Hematopoietic multipotent progenitor cell treated with erythropoietin and hydrocortisone succinate and interleukin-3 and kit ligand, for 6 days (in vitro differentiated cells): ENCODE results near the gene TMEM271.
"Not testable (repeated sequence)": the region's sequence is repeated elsewhere in the genome, so short reads cannot be mapped to it uniquely, and the experiment has no call there.

Experiments used
- DNase-seq: peaks from one replicate; pipeline ENCODE4 v3.0.0-alpha.2; 2015

TMEM271 gene

DNA sequence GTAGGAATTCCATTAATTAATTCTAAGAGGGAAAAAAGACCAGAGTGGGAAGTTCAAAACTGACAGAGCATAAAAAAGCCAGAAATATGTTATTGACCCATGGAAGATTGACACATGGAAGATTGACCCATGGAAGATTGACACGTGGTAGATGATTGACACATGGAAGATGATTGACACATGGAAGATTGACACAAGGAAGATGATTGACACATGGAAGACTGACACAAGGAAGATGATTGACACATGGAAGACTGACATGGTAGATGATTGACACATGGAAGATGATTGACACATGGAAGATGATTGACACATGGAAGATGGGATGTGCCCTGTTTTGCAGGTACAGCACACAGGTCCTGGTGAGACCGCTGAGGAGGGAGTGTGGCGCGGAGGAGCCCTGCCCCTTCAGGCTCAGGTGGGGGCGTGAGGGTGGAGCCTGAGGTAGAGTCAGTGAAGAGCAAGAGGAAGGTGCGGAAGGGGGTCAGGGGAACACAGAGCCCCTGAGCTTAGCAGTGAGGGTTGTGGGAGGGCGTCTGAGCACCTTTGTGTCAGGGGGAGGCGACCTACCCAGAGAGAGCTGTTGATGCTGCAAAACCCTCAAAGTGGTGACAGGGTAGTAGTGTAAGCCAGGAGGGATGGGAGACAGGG, 33.4 kb upstream of the TMEM271 start:
- no peak for DNase-seq

DNA sequence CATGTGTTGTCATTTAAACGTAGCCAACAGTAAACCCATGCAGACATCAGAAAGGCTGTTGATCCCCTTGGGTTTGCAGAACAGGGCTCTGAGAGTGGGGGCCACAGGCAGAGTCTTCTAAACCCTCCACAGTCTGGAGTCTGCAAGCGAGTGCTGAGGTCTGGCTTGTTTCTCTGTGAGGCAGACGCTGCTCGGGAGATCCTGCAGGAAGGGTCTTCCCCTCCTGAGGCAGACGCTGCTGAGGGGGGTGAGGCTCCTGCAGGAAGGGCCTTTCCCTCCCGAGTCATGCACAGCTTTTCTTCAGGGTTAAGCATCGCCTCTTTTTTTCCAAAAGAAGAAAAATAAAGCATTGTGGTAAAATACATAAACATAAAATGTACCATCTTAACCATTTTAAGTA, 32.1 kb upstream of the TMEM271 start:
- no peak for DNase-seq

GRCh38 chr4:605702-606425, 29.8 kb upstream of the TMEM271 start:
- DNase-seq, result no peak

DNA sequence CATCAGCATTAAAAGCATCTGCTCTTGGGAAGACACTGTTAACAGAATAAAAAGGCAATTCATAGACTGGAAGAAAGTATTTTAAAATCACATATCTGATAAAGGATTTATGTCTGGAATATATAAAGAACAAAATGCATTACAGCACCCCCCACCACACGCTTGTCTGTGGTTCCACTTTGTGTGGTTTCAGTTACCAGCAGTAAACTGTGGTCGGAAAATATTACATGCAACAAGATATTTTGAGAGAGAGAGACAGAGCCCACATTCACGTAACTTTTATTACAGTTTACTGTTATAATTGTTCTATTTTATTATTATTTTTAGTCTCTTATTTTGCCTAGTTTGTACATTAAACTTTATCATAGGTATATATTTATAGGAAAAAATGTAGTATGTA, 28.0 kb upstream of the TMEM271 start:
- peak; percentile 40 for DNase-seq

GRCh38 chr4:602559-602942, 26.5 kb upstream of the TMEM271 start:
- DNase-seq, result peak; percentile 66

- no peak for DNase-seq
Observed at GRCh38 chr4:601612-602558, 25.8 kb upstream of the TMEM271 start.

DNA sequence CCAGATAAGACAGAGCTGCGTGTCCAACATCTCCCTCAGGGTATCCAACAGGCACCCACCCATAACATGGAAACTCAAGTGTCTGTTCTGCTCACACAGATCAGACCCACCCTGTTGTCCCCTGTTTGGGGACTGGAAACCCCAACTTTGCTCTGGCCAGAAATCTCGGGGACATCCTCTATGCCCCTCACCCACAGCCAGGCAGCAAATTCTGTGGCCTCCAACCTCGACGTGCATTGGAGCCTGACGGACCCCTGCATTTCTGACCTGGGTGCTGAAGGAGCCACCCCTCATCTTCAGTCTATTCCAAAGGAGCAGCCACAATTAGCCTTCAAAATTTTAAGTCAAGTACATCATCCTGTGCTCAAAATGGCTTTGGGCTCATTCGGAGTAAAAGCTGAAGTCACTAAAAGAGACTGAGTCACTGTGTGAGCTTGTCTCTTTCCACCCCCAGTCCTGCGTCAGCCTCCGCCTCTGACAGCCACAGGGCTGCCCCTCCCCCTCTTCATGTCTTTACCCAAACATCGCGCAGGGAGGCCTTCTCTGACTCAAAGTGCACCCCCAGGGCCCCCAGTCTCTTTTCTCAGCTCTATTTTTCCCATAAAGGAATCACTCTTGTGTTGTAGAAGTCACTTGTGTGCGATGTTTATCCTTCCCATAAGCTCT, 24.9 kb upstream of the TMEM271 start:
- DNase-seq, result no peak

DNA sequence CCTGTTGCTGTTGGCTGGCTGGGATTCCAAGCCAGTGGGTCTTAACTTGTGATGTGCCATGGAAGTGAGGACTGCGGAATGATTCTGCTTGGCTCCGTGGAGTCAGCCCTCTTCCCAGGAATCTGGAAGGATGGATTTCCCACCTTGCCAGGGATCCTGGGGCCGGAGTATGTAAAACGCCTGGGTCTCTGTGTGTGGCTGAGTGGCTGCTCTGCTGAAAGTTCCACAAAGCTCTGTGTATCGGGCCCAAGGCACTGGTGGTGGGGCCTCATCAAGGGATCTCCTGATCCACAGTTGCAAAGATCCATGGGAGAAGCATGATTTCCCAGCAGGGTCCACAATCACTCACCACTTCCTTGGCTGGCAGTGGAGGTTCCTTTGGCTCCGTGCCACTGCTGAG, 24.1 kb upstream of the TMEM271 start:
- no peak for DNase-seq

DNA sequence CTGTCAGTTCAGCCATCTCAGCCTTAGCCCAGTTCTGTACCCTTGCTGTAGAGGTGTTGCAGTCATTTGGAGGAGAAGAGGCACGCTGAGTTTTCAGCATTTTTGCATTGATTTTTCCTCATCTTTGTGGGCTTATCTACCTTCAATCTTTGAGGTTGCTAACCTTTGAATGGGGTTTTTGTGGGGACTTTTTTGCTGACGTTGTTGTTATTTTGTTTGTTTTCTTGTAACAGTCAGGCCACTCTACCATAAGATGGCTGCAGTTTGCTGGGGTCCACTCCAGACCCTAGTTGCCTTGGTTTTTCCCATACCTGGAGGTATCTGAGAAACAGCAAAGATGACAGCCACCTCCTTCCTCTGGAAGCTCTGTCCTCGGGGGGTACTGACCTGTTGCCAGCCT, 22.8 kb upstream of the TMEM271 start:
- DNase-seq, result no peak

- no peak for DNase-seq
Observed at GRCh38 chr4:592825-593520, 16.9 kb upstream of the TMEM271 start.

- DNase-seq, result not testable (repeated sequence)
Observed at GRCh38 chr4:592178-592577, 16.1 kb upstream of the TMEM271 start.

DNA sequence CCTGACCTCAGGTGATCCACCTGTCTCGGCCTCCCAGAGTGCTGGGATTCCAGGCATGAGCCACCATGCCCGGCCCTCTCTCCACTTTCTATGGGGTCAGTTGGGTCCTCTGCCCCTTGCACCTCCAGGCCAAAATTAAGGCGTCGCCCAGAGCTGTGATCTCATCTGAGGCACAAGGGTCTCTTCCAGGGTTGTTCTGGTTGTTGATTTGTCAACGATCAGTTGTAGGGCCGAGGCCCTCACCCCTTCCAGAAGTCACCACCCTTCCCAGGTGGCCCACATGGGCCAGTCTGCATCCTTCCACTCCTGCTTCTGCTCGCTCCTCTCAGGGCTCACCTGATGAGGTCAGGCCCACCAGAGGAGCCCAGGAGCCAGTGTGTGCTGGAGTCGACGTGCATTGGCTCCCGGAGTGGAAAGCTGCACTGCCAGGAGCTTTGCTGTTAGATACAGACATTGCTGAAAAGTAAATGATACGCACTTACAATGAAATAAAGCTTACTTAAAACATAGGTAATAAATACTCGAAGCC, 14.3 kb upstream of the TMEM271 start:
- no peak for DNase-seq

- DNase-seq, result no peak
Observed at GRCh38 chr4:589219-589963, 13.3 kb upstream of the TMEM271 start.

DNA sequence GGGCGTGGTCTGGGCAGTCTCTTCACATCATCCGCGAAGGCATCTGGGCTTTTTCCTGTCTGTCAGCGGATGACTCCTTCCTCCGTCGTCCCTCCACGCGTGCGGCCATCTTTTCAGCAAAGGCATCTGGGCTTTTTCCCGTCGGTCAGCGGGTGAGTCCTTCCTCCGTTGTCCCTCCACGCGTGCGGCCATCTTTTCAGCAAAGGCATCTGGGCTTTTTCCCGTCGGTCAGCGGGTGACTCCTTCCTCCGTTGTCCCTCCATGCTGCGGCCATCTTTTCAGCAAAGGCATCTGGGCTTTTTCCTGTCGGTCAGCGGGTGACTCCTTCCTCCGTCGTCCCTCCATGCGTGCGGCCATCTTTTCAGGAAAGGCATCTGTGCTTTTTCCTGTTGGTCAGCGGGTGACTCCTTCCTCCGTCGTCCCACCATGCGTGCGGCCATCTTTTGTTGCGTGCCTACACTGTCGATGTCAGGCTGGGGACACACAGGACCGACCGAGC, 12.3 kb upstream of the TMEM271 start:
- DNase-seq, result no peak

- no peak for DNase-seq
Observed at GRCh38 chr4:587671-588350, 11.7 kb upstream of the TMEM271 start.

- no peak for DNase-seq
Observed at GRCh38 chr4:583820-584219, 7.7 kb upstream of the TMEM271 start.

DNA sequence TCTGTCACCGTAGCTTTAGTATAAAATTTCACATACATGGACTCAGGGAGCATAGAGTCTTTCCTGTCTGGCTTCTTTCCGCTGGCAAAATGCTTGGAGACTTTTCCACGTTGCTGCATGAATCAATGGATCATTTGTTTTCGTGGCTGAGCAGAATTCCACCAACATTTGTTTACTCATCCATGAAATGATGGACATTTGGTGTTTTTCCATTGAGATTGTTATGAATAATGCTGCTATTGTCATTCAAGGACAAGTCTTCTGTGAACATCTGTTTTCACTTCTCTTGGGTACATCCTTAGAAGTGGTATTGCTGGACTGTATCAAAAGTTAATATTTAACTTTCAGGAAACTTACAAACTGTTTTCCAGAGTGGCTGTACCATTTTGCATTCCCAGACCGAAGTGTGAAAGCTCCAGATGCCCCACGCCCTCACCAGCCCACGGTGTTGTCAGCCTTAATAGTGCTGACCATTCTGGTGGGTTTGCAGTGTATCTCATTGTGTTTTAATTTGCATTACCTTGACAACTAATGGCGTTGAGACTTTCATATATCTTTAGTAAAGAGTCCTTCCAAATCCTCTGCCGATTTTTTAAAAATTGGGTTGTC, 5.8 kb upstream of the TMEM271 start:
- no peak for DNase-seq

GRCh38 chr4:581181-581580, 5.1 kb upstream of the TMEM271 start:
- DNase-seq, result no peak

DNA sequence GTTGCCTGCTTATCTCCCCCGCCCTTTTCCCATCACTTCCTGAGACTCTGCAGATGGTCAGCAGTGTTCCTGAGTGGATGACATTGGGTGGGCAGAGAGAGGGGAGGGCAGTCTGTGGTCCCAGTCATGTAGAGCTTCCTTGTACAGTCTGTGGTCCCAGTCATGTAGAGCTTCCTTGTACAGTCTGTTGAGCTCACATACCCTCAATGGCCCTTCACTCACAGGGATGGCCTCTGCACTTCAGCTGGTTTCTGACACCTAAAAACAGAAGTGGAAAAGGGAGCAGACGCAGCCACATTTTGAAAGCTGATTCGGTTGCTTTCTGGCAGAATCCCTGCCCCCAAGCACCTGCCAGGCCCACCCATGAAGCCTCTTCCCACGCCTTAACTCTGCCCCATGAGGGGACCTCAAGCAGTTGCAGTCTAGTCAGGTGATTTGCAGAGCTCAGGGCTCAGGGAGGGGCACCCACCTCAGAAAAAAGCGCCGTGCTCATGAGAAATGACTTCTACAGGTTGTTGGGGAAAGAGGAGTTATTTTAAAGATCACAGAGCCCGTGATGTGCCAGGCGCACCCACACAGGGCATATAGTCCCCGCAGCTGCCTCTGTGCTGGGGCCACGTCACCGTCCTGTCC, 3.6 kb upstream of the TMEM271 start:
- DNase-seq, result no peak
